Activated gamma-delta T cell treated with anti-CD3 and anti-CD28 coated beads, Interleukin-2, amount 50 U/mL, for 16 hours (primary cell): ENCODE data around the gene MT1X.
"Not testable (repeated sequence)": the region's sequence is repeated elsewhere in the genome, so short reads cannot be mapped to it uniquely, and the experiment has no call there.

ENCODE experiments used
- DNase-seq: peaks from one replicate; pipeline ENCODE4 v3.0.0-alpha.2; 2020; ENCODE audit warnings: low read depth

The MT1X gene

GRCh38 chr16:56657555-56658326, 24.5 kb upstream of the MT1X start, which contains the start of gene MT1F:
Gene MT1F (plus strand): TSS chr16:56657959. CDS start chr16:56658059, 100 bp downstream.
- DNase-seq = peak; percentile 43

GRCh38 chr16:56658327-56658875, 23.9 kb upstream of the MT1X start:
- no peak for DNase-seq

DNA sequence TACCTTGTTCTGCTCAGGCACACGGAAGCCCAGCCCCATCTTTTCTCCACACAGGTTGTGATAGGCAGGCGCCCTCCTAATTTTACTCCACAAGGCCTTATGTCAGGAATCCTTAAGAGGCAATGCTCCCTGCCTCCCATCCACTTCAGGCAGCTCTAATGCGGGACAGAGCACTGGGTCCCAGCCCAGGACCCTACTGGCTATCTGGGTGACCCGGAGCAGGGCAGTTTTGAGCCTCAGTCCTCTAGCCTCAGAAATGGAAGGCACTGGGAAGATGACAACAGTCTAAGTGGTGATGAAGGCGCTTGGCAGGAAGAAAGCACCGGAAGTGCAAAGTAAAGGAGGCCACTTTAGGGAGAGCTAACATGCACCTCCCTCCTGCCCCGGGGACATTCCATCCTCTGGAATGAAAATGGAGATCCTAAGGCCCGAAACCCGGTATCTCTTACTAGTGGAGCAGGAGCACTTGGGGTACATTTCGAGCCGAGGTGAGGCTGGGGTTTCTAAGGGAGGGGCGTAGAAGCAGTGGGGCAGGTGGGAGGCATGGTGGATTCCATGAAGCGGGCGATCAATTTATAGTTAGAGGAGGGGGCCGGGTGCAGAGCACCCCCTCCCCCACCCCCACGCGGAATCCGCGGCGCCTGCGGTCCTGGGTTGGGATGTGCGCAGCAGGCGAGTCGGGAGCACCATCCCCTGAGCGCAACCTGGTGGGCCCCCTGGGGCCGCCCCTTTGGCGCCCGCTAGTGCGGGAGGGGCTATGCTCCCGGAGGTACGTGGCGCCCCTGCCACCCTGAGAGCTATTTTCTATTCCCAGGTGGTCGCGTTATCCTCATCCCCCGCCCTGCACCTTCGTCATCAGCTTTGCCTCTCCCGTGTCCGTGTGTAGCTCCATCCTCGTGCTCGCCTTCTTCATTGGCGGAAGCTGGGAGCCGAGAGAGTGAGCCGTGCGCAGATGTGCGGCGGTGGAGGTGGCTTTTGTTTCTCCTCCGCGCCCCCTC, 19.6 kb upstream of the MT1X start:
- no peak for DNase-seq

- DNase-seq = no peak
Observed at GRCh38 chr16:56664506-56664905, 17.8 kb upstream of the MT1X start.

DNA sequence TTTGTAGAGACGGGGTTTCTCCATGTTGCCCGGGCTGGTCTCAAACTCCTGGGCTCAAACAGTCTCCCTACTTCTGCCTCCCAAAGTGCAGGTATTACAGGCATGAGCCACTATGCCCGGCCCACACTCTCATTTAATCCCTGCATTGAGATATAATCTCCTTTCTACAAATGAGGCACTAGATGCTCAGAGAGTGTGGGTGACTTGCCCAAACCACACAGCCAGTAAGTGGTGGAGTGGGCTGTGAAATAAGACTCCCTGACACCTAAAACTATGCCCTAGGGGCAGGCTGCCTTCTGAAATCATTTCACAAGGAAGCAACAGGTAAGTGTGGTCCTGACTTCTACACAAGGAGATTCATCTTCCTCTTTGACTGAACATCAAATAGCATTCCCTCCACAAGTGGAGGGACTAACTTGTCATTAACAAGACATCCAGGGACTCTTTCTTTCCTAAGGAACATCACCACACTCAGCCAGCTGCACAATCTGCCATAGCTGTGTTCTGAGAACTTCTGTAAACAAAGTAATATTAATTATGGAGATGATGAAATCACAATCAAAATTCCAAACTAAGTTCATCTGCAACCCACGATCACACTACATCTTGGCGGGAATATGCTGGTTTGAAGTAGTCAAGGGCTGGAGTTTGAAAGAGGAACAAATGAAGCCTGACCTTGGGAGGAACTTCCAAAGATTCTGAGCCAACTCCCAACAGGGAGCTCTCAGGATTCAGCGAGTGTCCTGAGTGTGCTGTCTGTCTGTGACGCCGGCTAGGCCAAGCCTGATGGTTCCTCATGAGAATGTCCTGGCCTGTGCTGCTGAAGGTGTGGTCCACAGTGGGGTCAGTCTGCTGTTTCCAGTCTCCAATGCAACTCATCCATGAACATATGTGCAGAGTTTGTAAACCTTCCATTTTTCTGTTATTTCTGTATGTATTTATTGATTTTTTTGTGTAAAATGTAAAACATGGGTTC, 16.7 kb upstream of the MT1X start:
- not testable (repeated sequence) for DNase-seq

DNA sequence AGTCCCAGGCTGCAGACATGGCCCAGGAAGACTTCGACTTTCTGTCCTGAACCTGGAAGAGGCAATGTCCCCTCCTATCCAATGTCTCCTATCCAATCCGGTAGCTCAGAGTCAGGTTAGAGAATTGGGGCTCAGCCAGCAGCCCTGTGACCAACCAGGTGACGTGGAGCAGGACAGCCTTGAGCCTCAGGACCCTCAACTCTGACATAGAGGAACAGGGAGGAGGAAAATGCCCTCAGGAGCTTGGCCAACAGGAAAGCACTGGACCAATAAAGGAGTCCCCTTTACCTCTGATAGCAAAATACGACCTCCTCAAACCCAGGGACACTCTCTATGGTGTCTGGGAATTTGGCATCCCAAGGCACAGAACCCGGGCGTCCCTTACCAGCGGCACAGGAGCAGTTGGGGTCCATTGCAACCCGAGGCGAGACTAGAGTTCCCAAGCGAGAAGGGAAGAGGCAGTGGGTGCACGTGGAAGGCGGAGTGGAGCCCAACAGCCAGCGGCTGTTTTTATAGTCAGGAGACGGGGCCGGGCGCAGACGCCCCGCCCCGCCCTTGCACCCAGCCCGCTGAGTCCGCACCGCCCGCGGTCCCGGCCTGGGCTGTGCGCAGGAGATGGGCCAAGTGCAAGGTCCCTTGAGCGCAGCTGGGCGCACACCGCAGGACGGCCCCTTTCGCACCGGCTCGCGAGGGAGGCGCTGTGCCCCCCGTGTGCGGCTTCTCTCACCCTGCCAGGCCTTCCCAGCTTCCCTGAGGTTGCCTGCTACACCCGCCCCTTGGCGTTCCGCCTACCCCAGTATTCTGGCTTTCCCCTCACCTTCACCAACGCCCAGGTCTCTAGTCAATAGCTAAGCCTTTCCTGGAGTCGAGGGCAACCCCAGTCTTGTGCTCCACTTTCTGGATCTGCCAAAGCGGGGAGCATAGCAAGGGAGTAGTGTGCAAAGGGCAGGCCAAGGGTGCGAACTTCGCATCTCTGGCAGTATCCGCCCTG, 14.4 kb upstream of the MT1X start, which contains the start of gene MT1G:
TSS of gene MT1G (minus strand) at position 485 of the 991 bp plus-strand sequence. CDS start at position 413, 72 bp downstream.
- no peak for DNase-seq

GRCh38 chr16:56669005-56669839, 13.0 kb upstream of the MT1X start, which contains the start of gene MT1H:
Gene MT1H (plus strand): TSS chr16:56669814. CDS start chr16:56669885, 71 bp downstream.
- DNase-seq = no peak

- no peak for DNase-seq
Observed at GRCh38 chr16:56669840-56670619, 12.2 kb upstream of the MT1X start.

DNA sequence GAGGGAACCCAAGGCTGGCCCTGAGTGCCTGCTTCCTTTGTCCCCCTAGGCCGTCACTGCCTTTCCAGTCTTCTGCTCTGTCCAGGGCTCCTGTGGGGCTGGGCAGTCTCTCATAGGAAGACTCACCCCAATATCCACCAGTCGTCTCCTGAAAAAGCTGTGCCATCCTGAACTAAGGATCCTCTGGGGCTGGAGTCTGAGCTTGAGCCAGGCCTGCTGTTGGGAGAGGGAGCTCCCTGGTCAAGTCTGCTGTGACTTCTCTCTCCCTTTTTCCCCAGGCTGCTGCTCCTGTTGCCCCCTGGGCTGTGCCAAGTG, 11.7 kb upstream of the MT1X start:
- DNase-seq = no peak

DNA sequence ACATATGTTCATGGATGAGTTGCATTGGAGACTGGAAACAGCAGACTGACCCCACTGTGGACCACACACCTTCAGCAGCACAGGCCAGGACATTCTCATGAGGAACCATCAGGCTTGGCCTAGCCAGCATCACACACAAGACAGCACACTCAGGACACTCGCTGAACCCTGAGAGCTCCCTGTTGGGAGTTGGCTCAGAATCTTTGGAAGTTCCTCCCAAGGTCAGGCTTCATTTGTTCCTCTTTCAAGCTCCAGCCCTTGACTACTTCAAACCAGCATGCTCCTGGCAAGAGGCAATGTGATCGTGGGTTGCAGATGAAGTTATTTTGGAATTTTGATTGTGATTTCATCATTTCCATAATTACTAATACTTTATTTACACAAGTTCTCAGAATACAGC, 10.6 kb upstream of the MT1X start:
- not testable (repeated sequence) for DNase-seq

- DNase-seq = not testable (repeated sequence)
Observed at GRCh38 chr16:56672171-56672570, 10.1 kb upstream of the MT1X start.

GRCh38 chr16:56672761-56673536, 9.3 kb upstream of the MT1X start:
- no peak for DNase-seq

GRCh38 chr16:56673921-56674320, 8.3 kb upstream of the MT1X start:
- DNase-seq = no peak

GRCh38 chr16:56674570-56674969, 7.7 kb upstream of the MT1X start:
- DNase-seq = not testable (repeated sequence)

DNA sequence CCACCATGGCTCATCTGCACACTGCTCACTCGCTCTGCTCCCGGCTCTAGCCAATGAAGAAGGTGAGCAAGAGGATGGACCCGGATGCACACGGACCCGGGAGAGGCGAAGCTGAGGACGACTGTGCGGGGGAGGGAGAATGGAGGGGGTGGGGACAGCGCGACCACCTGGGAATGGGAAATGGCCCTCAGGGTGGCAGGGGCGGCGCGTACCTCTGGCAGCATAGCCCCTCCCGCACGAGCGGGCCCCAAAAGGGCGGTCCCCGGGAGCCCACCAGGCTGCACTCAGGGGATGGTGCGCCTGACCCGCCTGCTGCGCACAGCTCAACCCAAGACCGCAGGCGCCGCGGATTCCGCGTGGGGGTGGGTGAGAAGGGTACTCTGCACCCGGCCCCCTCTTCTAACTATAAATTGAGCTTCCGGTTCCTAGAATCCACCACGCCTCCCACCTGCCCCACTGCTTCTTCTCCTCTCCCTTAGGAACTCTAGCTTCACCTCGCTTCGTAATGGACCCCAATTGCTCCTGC, 6.5 kb upstream of the MT1X start:
- peak; percentile 29 for DNase-seq

- no peak for DNase-seq
Observed at GRCh38 chr16:56677474-56677873, 4.8 kb upstream of the MT1X start.

DNA sequence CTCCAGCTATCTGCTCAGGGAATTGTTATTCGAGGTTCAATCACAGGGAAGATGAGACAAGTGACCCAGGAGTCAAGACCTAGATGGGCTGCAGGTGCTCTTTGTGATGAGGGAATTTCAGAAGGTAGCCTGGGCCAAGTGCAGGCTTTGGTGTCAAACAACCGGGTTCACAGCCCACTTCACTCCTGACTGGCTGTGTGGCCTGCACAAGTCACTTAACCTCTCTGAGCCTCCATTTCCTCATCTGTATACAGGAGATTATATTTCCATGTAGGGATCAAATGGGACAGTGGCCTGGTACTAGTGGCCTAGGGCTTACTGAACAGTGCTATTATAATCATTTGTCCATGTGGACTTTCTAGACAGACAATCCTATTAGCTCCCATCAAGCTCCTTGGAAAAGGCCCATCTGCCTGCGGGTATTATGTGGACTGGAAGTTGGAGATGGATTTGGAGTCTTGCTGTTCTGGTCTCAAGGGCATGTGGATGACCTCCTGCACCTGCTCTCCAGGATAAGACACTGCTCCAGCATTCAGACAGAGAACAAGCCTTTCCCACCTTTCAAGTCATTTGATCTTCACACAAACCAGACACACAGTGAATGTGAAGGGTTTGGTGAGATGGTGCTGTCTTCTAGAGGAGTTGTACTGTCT, 3.1 kb upstream of the MT1X start:
- no peak for DNase-seq
